HG03432 (cell line): ENCODE results near the gene C12orf42.
A peak's percentile ranks its signal among the peaks of the same experiment; 100 is the strongest.

Experiments
- ATAC-seq: cut with Tn5 transposase; IDR thresholded peaks from one replicate; pipeline ENCODE4 v1.9.1; 2021; ENCODE audit warnings: mild to moderate bottlenecking, moderate library complexity; ENCODE audit not compliant: unreplicated experiment

Gene C12orf42

GRCh38 chr12:103273645-103274044 lies 222.1 kb downstream of the C12orf42 start:
- ATAC-seq = peak; percentile 46

- no peak for ATAC-seq
Observed at GRCh38 chr12:103272949-103273348, 222.8 kb downstream of the C12orf42 start.

GRCh38 chr12:103269946-103270345 lies 225.8 kb downstream of the C12orf42 start:
- no peak for ATAC-seq

- no peak for ATAC-seq
Observed at GRCh38 chr12:103268831-103269514, 226.8 kb downstream of the C12orf42 start.

GRCh38 chr12:103257763-103258162 lies 238.0 kb downstream of the C12orf42 start:
- no peak for ATAC-seq
